HEK293T (cell line): ENCODE results near the gene TRIM24.

Source experiments
- ARNT ChIP-seq: fragments of 450-650 bp; IDR thresholded peaks from 2 replicates; pipeline ENCODE4 v1.6.1; 2017; ENCODE audit warnings: mild to moderate bottlenecking
- CTBP1 ChIP-seq: fragments of 450-650 bp; IDR thresholded peaks from 2 replicates; pipeline ENCODE4 v1.6.1; 2016; ENCODE audit warnings: borderline replicate concordance
- ELF4 ChIP-seq: fragments of 450-650 bp; IDR thresholded peaks from 2 replicates; pipeline ENCODE4 v1.6.1; 2017; ENCODE audit warnings: antibody characterized with exemption
- SUZ12 ChIP-seq: fragments of 450-650 bp; IDR thresholded peaks from 2 replicates; pipeline ENCODE4 v1.6.1; 2016; ENCODE audit warnings: mild to moderate bottlenecking

GRCh38 chr7:138495485-138495884 lies 35.4 kb downstream of the TRIM24 start:
- no peak for TF ChIP-seq SUZ12
- no peak for TF ChIP-seq ARNT
- no peak for TF ChIP-seq ELF4
- TF ChIP-seq CTBP1: no peak
